ENCODE measurements around the gene WASL.

DNA sequence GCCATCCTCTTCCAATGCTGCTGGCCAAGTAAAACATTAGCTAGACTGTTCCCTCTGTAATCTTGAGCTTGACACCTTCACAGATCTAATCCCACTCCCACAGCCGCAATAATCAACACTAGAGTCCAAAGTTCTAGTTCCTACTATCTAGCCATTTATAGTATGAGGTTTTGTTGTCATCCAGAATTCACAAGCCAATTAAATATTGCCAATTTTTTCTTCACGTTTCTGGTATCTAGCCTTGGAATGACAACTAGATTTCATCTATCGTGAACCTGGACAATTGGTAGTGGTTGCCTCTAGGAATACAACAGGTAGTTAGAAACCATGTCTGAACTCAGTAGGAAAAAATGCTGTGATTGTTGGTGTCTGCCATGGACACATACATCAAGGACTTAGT, 10.4 kb downstream of the WASL start:
- TF ChIP-seq, protein P1, sequence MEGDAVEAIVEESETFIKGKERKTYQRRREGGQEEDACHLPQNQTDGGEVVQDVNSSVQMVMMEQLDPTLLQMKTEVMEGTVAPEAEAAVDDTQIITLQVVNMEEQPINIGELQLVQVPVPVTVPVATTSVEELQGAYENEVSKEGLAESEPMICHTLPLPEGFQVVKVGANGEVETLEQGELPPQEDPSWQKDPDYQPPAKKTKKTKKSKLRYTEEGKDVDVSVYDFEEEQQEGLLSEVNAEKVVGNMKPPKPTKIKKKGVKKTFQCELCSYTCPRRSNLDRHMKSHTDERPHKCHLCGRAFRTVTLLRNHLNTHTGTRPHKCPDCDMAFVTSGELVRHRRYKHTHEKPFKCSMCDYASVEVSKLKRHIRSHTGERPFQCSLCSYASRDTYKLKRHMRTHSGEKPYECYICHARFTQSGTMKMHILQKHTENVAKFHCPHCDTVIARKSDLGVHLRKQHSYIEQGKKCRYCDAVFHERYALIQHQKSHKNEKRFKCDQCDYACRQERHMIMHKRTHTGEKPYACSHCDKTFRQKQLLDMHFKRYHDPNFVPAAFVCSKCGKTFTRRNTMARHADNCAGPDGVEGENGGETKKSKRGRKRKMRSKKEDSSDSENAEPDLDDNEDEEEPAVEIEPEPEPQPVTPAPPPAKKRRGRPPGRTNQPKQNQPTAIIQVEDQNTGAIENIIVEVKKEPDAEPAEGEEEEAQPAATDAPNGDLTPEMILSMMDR (IDR thresholded peaks at IDR 0.05) = no peak
- no peak for TF ChIP-seq POLR2A (IDR thresholded peaks at IDR 0.05)
